Right lobe of liver (tissue), 6 donors: ENCODE results near the gene GATA3. TPM values are rescaled to one million over a fixed set of nuclear protein-coding genes. Genes with fewer than 3 reads are reported as not detected.
A peak's percentile ranks its signal among the peaks of the same experiment; 100 is the strongest.

Experiments used
- ATAC-seq, 4 donors: fragments of 200-7000 bp; cut with Tn5 transposase; one replicate each; pipeline ENCODE4 v1.9.1; 2020; ENCODE audit warnings: mild to moderate bottlenecking in 4 of 4, moderate library complexity in 4 of 4
- DNase-seq, 3 donors: peaks; one replicate each; pipeline ENCODE4 v3.0.0-alpha.2; 2020
- H3K27ac ChIP-seq, 3 donors: fragments of 200-600 bp; one replicate each; pipeline ENCODE4 v1.8.0; 2022
- H3K27me3 ChIP-seq, 2 donors: fragments of 200-600 bp; one replicate each; pipeline ENCODE4 v1.8.0; 2022
- H3K36me3 ChIP-seq, 4 donors: fragments of 200-600 bp; sonication (generic) in 1 of 4; one replicate each; pipeline versions ENCODE4 v1.5.1 to v1.8.0; 2017 to 2022; ENCODE audit warnings: control low read depth in 1 of 4
- H3K4me1 ChIP-seq, 4 donors: fragments of 200-600 bp; sonication (generic) in 1 of 4; one replicate each; pipeline versions ENCODE4 v1.5.1 to v1.8.0; 2017 to 2022; ENCODE audit warnings: control low read depth in 1 of 4
- H3K4me3 ChIP-seq, 3 donors: fragments of 200-600 bp; one replicate each; pipeline ENCODE4 v1.8.0; 2022
- H3K9me3 ChIP-seq, 4 donors: fragments of 200-600 bp; sonication (generic) in 1 of 4; one replicate each; pipeline versions ENCODE4 v1.5.1 to v1.8.0; 2017 to 2022; ENCODE audit warnings: control low read depth in 1 of 4
- POLR2A ChIP-seq: fragments of 450-650 bp; IDR thresholded peaks from one replicate; pipeline ENCODE4 v1.6.1; 2017; ENCODE audit warnings: antibody characterized with exemption, mild to moderate bottlenecking
- WGBS: methylation state at CpG from one replicate; pipeline ENCODE4 v1.1.6; 2018; ENCODE audit warnings: low coverage, low lambda C conversion rate; ENCODE audit not compliant: insufficient coverage; ENCODE audit errors: missing lambda C conversion rate; 5-methylcytosine and 5-hydroxymethylcytosine counted together
- intact Hi-C, 2 donors: fragments of 100-400 bp; cut with DNase I; formaldehyde crosslinking; loops; one replicate each; pipeline versions ENCODE4 v1.11.2 to v1.14.1; 2022
- long read RNA-seq: library from polyadenylated mRNA; unstranded; transcript quantifications from one replicate; pipeline ENCODE4 v2.0.0, GENCODE V29; 2019
- total RNA-seq, 6 experiments: library from RNA; depleted of rRNA in 2 of 6; stranded (reverse); fragments of >200 nt in 2 of 6; fragmentation: NEBNext Ultra II Directional in 3 of 6; extraction: Animal tissue kit (Norgen Biotek cat#: 25700) in 3 of 6; gene quantifications; one replicate each; pipeline versions ENCODE4 v1.1.0 to v1.2.4, GENCODE V29; 2016 to 2023
- TF ChIP-seq, protein P1 (sequence below), 4 donors: fragments of 200-600 bp in 3 of 4; fragments of 450-650 bp in 1 of 4; IDR thresholded peaks; one replicate each; pipeline versions ENCODE4 v1.5.1 to v1.8.0; 2016 to 2022; ENCODE audit warnings: antibody characterized with exemption in 4 of 4, mild to moderate bottlenecking in 2 of 4
- donor health status: DM: no; HTN: yes; CAD: no.
- donor health status: DM: no; HTN: no; CAD: no.
- donor health status: DM: no; HTN: no; CAD: no.
- donor health status: DM: no; HTN: yes; CAD: no.
- donor health status: DM: no; HTN: yes; CAD: no.

The GATA3 gene
- total RNA-seq: 1 to 10 TPM in 1 of 6 experiments, under 1 TPM in 4, not detected in 1; 0.26 to 1.0 (median 0.53) TPM
- long read RNA-seq: 0 reads

GRCh38 chr10:8054494-8055407, at the start of gene GATA3:
GATA3 (plus strand) TSS chr10:8054688; CDS start chr10:8055656, 968 bp downstream.
- TF ChIP-seq POLR2A: no peak
- TF ChIP-seq, protein P1, sequence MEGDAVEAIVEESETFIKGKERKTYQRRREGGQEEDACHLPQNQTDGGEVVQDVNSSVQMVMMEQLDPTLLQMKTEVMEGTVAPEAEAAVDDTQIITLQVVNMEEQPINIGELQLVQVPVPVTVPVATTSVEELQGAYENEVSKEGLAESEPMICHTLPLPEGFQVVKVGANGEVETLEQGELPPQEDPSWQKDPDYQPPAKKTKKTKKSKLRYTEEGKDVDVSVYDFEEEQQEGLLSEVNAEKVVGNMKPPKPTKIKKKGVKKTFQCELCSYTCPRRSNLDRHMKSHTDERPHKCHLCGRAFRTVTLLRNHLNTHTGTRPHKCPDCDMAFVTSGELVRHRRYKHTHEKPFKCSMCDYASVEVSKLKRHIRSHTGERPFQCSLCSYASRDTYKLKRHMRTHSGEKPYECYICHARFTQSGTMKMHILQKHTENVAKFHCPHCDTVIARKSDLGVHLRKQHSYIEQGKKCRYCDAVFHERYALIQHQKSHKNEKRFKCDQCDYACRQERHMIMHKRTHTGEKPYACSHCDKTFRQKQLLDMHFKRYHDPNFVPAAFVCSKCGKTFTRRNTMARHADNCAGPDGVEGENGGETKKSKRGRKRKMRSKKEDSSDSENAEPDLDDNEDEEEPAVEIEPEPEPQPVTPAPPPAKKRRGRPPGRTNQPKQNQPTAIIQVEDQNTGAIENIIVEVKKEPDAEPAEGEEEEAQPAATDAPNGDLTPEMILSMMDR (IDR thresholded peaks at IDR 0.05): no peak
- peaks cover 7 to 17% of the 10 kb centered on the region in 2 donors for H3K27me3 ChIP-seq
- no peaks in the 10 kb centered on the region for H3K9me3 ChIP-seq
- H3K4me1 ChIP-seq: peaks cover 0 to 36% (median 11%) of the 10 kb centered on the region in 4 donors
- WGBS: 3% methylated on average over 26 of the region's 65 CpGs
- intact Hi-C loops: no loop called here
- peak in 1 of 3 donors; percentile 74 for DNase-seq
- ATAC-seq: peak in 3 of 4 donors; percentile 26 to 36 (median 30)
- no peaks in the 10 kb centered on the region for H3K36me3 ChIP-seq
- peak within 1 kb of the TSS; percentile 40 to 57 (median 50) for H3K27ac ChIP-seq
- H3K4me3 ChIP-seq: peak within 1 kb of the TSS; percentile 33 to 59 (median 49)

DNA sequence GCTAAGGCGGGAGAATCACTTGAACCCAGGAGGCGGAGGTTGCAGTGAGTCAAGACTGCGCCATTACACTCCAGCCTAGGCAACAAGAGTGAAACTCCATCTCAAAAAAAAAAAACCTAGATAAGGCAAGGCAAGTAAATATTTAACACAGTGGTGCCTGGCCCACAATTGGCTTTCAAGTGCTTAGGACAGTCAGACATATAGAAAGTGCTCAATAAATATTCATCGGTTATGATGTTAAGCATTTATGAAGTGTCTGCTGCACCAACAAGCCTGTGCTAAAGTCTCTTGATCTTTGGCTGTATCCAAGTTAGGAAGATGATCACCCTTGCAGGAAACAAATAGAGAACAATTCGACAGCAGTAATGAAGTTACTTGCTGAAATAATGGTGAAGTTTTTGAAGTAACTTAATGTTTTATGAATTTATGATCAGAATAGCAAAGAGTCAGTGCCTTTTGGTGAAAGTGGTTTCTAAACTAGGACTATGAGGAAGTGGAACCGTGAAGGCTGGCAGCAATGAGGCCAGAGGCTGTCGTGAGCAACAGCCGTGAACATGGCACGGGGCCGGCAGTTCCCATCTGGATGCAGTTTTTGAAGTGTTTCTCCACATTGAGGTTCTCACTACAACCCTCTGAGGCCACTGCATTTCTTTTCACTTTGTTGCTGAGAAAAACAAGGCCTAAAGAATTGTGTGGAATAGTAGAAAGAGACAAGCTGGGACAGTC, 48.1 kb upstream of the GATA3 start:
- TF ChIP-seq, protein P1 (IDR thresholded peaks at IDR 0.05): no peak
- TF ChIP-seq POLR2A: no peak

DNA sequence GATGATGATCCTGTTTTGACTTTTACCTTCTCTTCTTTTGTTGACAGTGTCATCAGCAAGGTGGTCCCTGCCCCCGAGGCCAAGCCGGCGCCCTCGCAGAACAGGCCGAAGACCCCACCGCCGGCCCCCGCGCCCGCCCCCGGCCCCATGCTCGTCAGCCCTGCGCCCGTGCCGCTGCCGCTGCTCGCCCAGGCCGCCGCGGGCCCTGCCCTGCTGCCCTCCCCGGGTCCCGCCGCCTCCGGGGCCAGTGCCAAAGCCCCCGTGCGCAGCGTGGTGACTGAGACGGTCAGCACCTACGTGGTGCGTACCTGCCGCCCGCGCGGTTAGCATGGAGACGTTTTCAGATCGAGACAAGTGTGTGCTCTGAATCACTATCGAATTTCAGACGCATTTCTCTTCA, 45.5 kb upstream of the GATA3 start:
- TF ChIP-seq, protein P1 (IDR thresholded peaks at IDR 0.05): no peak
- no peak for TF ChIP-seq POLR2A
- H3K27ac ChIP-seq: no peak overlapping the region

More for the DNA sequence above, 48.1 kb upstream of the GATA3 start:
- DNase-seq (no peak), ATAC-seq (no peak)
- H3K27ac ChIP-seq: no peak overlapping the region
- intact Hi-C loops: no loop called here
- H3K27me3 ChIP-seq: no peaks in the 10 kb centered on the region
- 78% methylated on average over 10 of the region's 10 CpGs for WGBS
- peaks cover 0 to 9% (median 0%) of the 10 kb centered on the region in 4 donors for H3K9me3 ChIP-seq
- H3K4me3 ChIP-seq: no peak overlapping the region
- H3K4me1 ChIP-seq: no peaks in the 10 kb centered on the region
- H3K36me3 ChIP-seq: peaks cover 0 to 5% (median under 1%) of the 10 kb centered on the region in 4 donors

GRCh38 chr10:8013006-8013405, 41.5 kb upstream of the GATA3 start:
- no peak for DNase-seq
- H3K9me3 ChIP-seq: no peaks in the 10 kb centered on the region
- no peaks in the 10 kb centered on the region for H3K4me1 ChIP-seq
- no peak overlapping the region for H3K27ac ChIP-seq
- H3K4me3 ChIP-seq: no peak overlapping the region
- ATAC-seq: no peak
- TF ChIP-seq, protein P1 (IDR thresholded peaks at IDR 0.05): no peak
- TF ChIP-seq POLR2A: no peak
- WGBS: 91% methylated on average over 1 of the region's 1 CpG
- H3K27me3 ChIP-seq: no peaks in the 10 kb centered on the region
- H3K36me3 ChIP-seq: peaks cover 0 to 14% (median 4%) of the 10 kb centered on the region in 4 donors
- intact Hi-C loops: no loop called here

More for the DNA sequence above, 45.5 kb upstream of the GATA3 start:
- DNase-seq: no peak
- H3K4me3 ChIP-seq: no peak overlapping the region
- intact Hi-C loops: no loop called here
- H3K4me1 ChIP-seq: no peaks in the 10 kb centered on the region
- H3K9me3 ChIP-seq: peaks cover 0 to 5% (median 0%) of the 10 kb centered on the region in 4 donors
- no peak for ATAC-seq
- no peaks in the 10 kb centered on the region for H3K27me3 ChIP-seq
- 96% methylated on average over 19 of the region's 38 CpGs for WGBS
- H3K36me3 ChIP-seq: peaks cover 0 to 5% (median under 1%) of the 10 kb centered on the region in 4 donors
